Measurements from ENCODE around the gene SYF2.

DNA sequence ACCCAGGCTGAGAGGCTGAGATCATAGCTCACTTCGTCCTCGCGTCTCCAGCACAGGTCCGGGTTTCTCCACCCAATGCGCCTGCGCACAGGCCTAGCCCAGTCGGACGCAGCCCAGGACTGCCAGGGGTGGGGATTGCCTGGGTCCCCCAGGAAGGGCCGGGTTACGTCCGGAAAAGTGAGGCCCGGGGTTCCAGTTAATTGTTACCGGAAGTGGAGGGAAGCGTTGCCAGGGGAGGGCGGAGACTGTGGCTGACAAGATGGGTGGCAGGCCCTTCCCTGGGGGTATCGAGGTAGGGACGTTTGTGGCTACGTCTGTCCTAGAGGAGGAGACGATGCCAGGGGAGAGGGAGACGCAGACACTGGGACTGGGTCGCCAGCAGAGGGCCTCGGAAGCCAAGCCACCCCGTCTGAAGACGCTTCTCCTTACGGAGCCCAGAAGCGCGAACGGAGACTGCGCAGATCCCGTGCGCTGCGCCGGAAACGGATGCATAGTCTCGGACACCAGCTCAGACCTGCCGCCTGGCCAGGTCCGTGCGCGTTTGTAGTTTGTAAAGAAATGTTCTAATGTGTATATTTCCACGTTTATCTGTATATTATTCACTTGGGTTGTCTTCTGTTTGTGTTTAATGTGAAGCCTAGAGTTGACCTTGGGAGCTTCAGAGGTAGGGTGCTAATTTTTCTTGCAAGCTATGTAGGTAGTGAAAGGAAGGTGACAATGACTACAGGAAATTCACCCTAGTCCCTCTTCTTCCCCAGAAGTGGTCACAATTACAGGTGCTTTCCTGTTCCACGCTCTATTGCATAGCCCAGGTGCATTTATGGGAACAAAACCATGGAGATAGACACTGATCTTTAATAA, 7.6 kb upstream of the SYF2 start:
- TF ChIP-seq POLR2A (IDR thresholded peaks at IDR 0.05; ENCODE audit: low read length) (peak; percentile 85), GATA1 (IDR thresholded peaks at IDR 0.05; ENCODE audit: low read depth, low read length) (no peak)

All from erythroblast (primary cell).